ENCODE results near the gene LCE2C.

The LCE2C gene

DNA sequence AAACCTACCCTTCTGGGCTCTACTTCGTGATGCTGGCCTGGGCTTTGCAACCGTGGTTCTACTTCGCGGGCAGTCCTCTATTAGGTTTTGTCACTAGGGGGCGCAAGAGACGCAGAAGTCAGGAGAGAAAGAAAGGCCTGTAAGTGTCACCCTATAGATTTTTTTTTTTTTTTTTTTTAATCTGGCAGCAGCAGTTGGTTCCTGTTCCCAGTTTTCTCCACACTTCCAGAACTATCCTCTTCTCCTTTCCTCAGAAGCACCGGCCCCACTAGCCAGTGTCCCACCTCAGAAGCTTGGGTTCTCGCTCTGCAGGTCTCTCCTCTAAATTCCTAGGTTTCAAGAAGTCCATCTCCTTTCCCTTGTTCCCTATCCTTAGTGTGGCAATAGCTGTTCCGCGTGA lies 21.0 kb upstream of the LCE2C start:
- H3K4me1 ChIP-seq (ENCODE audit: control insufficient read depth, insufficient read depth, low read length) = no peaks in the 10 kb centered on the region
- H3K36me3 ChIP-seq (ENCODE audit: control insufficient read depth in 2 of 2, insufficient read depth in 1 of 2, low read length in 2 of 2) = no peaks in the 10 kb centered on the region
- no peak overlapping the region for H3K27ac ChIP-seq (ENCODE audit: extremely low read depth, low read depth, low read length)
- TF ChIP-seq ZNF654 (tag by site-specific recombination; IDR thresholded peaks at IDR 0.05; ENCODE audit: low read depth) = peak; percentile 80
- TF ChIP-seq, protein P1, sequence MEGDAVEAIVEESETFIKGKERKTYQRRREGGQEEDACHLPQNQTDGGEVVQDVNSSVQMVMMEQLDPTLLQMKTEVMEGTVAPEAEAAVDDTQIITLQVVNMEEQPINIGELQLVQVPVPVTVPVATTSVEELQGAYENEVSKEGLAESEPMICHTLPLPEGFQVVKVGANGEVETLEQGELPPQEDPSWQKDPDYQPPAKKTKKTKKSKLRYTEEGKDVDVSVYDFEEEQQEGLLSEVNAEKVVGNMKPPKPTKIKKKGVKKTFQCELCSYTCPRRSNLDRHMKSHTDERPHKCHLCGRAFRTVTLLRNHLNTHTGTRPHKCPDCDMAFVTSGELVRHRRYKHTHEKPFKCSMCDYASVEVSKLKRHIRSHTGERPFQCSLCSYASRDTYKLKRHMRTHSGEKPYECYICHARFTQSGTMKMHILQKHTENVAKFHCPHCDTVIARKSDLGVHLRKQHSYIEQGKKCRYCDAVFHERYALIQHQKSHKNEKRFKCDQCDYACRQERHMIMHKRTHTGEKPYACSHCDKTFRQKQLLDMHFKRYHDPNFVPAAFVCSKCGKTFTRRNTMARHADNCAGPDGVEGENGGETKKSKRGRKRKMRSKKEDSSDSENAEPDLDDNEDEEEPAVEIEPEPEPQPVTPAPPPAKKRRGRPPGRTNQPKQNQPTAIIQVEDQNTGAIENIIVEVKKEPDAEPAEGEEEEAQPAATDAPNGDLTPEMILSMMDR (tag by site-specific recombination; IDR thresholded peaks at IDR 0.05) = 0 out of 2 replicates have a peak, but pooled peaks have one; percentile 35
- no peak for TF ChIP-seq ZFP41 (tag by site-specific recombination; IDR thresholded peaks at IDR 0.05; ENCODE audit: borderline replicate concordance)
- no peak for TF ChIP-seq ZNF48 (tag by site-specific recombination; IDR thresholded peaks at IDR 0.05)
- no peaks in the 10 kb centered on the region for H3K9me3 ChIP-seq (ENCODE audit: control insufficient read depth, insufficient read depth, low read depth, low read length)
- ChIA-PET POLR2A (no interaction called here), CTCF (interaction anchor here (0.5 to 4.4 kb wide), 52 partner anchors 10 to 793 kb away, joined by 3 to 39 read pairs (median 5); partner anchors contain the start of genes CRNN, LCE2A, LCE2D and LELP1)
- no peak overlapping the region for H3K4me3 ChIP-seq (ENCODE audit: low read depth, low read length)

DNA sequence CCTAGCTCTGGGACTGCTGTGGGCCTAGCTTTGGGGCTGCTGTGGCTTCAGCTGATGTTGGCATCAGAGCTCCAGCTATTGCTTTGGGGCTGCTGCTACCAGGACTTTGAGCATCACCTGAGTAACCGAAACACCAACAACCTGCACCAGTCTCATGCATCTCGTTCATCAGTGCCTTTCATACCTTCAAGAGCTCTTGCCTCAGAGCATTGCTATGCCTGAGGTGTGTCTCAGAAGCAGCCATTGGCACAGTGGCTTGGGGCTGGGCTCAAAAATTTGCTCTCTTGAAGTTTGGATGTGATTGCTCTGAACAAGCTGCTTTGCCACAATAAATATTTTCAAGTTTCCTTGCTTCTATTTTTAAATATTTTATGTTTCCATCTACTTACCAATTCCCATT lies 18.6 kb upstream of the LCE2C start:
- TF ChIP-seq ZBTB6 (tag by site-specific recombination; IDR thresholded peaks at IDR 0.05) = no peak
- no peak for TF ChIP-seq ZNF23 (tag by site-specific recombination; IDR thresholded peaks at IDR 0.05; ENCODE audit: borderline replicate concordance)
- TF ChIP-seq ZNF324 (tag by site-specific recombination; IDR thresholded peaks at IDR 0.05) = no peak
- TF ChIP-seq ZNF266 (tag by site-specific recombination; IDR thresholded peaks at IDR 0.05; ENCODE audit: low read depth) = no peak
- TF ChIP-seq KLF1 (tag by site-specific recombination; IDR thresholded peaks at IDR 0.05) = no peak
- TF ChIP-seq ZNF843 (tag by site-specific recombination; IDR thresholded peaks at IDR 0.05) = no peak
- TF ChIP-seq ZNF747 (tag by site-specific recombination; IDR thresholded peaks at IDR 0.05) = no peak
- TF ChIP-seq ZNF274 (IDR thresholded peaks at IDR 0.05; ENCODE audit: low read length) = no peak
- no peak for TF ChIP-seq ZNF274 (tag by site-specific recombination; IDR thresholded peaks at IDR 0.05; ENCODE audit: borderline replicate concordance)
- TF ChIP-seq ZNF449 (tag by site-specific recombination; IDR thresholded peaks at IDR 0.05) = no peak
- no peak for TF ChIP-seq ZBTB48 (tag by site-specific recombination; IDR thresholded peaks at IDR 0.05)
- no peak for TF ChIP-seq ZSCAN4 (tag by site-specific recombination; IDR thresholded peaks at IDR 0.05)
- TF ChIP-seq, protein P2, sequence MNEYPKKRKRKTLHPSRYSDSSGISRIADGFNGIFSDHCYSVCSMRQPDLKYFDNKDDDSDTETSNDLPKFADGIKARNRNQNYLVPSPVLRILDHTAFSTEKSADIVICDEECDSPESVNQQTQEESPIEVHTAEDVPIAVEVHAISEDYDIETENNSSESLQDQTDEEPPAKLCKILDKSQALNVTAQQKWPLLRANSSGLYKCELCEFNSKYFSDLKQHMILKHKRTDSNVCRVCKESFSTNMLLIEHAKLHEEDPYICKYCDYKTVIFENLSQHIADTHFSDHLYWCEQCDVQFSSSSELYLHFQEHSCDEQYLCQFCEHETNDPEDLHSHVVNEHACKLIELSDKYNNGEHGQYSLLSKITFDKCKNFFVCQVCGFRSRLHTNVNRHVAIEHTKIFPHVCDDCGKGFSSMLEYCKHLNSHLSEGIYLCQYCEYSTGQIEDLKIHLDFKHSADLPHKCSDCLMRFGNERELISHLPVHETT (tag by site-specific recombination; IDR thresholded peaks at IDR 0.05) = no peak
- no peak for TF ChIP-seq ZNF155 (tag by site-specific recombination; IDR thresholded peaks at IDR 0.05)
- no peak for TF ChIP-seq ZNF585B (tag by site-specific recombination; IDR thresholded peaks at IDR 0.05)
- no peak for TF ChIP-seq ZNF248 (tag by site-specific recombination; IDR thresholded peaks at IDR 0.05)
- no peak for TF ChIP-seq ZNF514 (tag by site-specific recombination; IDR thresholded peaks at IDR 0.05)
- TF ChIP-seq, protein P3, sequence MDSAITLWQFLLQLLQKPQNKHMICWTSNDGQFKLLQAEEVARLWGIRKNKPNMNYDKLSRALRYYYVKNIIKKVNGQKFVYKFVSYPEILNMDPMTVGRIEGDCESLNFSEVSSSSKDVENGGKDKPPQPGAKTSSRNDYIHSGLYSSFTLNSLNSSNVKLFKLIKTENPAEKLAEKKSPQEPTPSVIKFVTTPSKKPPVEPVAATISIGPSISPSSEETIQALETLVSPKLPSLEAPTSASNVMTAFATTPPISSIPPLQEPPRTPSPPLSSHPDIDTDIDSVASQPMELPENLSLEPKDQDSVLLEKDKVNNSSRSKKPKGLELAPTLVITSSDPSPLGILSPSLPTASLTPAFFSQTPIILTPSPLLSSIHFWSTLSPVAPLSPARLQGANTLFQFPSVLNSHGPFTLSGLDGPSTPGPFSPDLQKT (IDR thresholded peaks at IDR 0.05; ENCODE audit: borderline replicate concordance, low read depth, low read length) = no peak
- TF ChIP-seq ZNF2 (tag by site-specific recombination; IDR thresholded peaks at IDR 0.05) = no peak
- no peak for TF ChIP-seq ZNF148 (tag by site-specific recombination; IDR thresholded peaks at IDR 0.05; ENCODE audit: borderline replicate concordance)
- TF ChIP-seq ZNF677 (tag by site-specific recombination; IDR thresholded peaks at IDR 0.05) = no peak
- Histone ChIP-seq H3K36me3 (ENCODE audit: control insufficient read depth in 2 of 2, insufficient read depth in 1 of 2, low read length in 2 of 2) (no peaks in the 10 kb centered on the region), H3K4me3 (ENCODE audit: low read depth, low read length) (no peak overlapping the region), H3K9me3 (ENCODE audit: control insufficient read depth, insufficient read depth, low read depth, low read length) (no peaks in the 10 kb centered on the region), H3K27ac (ENCODE audit: extremely low read depth, low read depth, low read length) (no peak overlapping the region), H3K4me1 (ENCODE audit: control insufficient read depth, insufficient read depth, low read length) (no peaks in the 10 kb centered on the region)
- ChIA-PET POLR2A (no interaction called here), CTCF (interaction anchor here (4.4 kb wide), 1 partner anchor 214 kb away, joined by 24 read pairs; no protein-coding TSS in a partner anchor)

Data from HEK293 (cell line).